Spinal cord (tissue), 10 donors: ENCODE data around the gene ALOX5. TPM values are rescaled to one million over a fixed set of nuclear protein-coding genes. Genes with fewer than 3 reads are reported as not detected.

Source experiments
- DNase-seq, 6 donors: peaks; one replicate each; pipeline versions ENCODE4 v3.0.0 to v3.0.0-alpha.2; 2013 to 2015; ENCODE audit warnings: low spot score in 6 of 6, low read depth in 4 of 6
- H3K27ac ChIP-seq: one replicate; pipeline ENCODE4 v1.5.1; 2013; ENCODE audit warnings: low read depth, low read length, control low read depth
- H3K27me3 ChIP-seq: one replicate; pipeline ENCODE4 v1.6.1; 2013; ENCODE audit warnings: low read length; ENCODE audit not compliant: control insufficient read depth, insufficient read depth
- H3K36me3 ChIP-seq: one replicate; pipeline ENCODE4 v1.6.1; 2013; ENCODE audit warnings: low read length; ENCODE audit not compliant: control insufficient read depth, insufficient read depth
- H3K4me1 ChIP-seq: one replicate; pipeline ENCODE4 v1.6.1; 2013; ENCODE audit warnings: low read length; ENCODE audit not compliant: control insufficient read depth, insufficient read depth
- H3K4me3 ChIP-seq: one replicate; pipeline ENCODE4 v1.5.1; 2013; ENCODE audit warnings: low read depth, low read length, control low read depth
- H3K9me3 ChIP-seq: one replicate; pipeline ENCODE4 v1.6.1; 2013; ENCODE audit warnings: low read length; ENCODE audit not compliant: control insufficient read depth, insufficient read depth
- WGBS: methylation state at CpG from one replicate; pipeline ENCODE4 v1.1.5; 2013; ENCODE audit warnings: missing lambda C conversion rate; ENCODE audit not compliant: insufficient coverage; 5-methylcytosine and 5-hydroxymethylcytosine counted together
- polyA plus RNA-seq, 2 donors: library from polyadenylated mRNA; unstranded; fragments of 120-200 nt; gene quantifications; one replicate each; pipeline ENCODE4 v1.2.1, GENCODE V29; 2013; ENCODE audit not compliant: insufficient read length in 2 of 2
- total RNA-seq, 2 donors: library from RNA; depleted of rRNA in 1 of 2; stranded (reverse); fragments of 120-200 nt in 1 of 2; fragments of >200 nt in 1 of 2; gene quantifications; one replicate each; pipeline versions ENCODE4 v1.2.3 to v1.2.4, GENCODE V29; 2013 to 2014
- donor health status: healthy.

ALOX5 gene
- total and polyA plus RNA-seq, 4 donors, result 2.1 to 9.3 (median 4.2) TPM

GRCh38 chr10:45446858-45447257 is 72.8 kb downstream of the ALOX5 start:
- Histone ChIP-seq H3K27me3 (no peaks in the 10 kb centered on the region), H3K27ac (no peak overlapping the region), H3K4me3 (no peak overlapping the region), H3K4me1 (peaks cover 10% of the 10 kb centered on the region), H3K9me3 (no peaks in the 10 kb centered on the region), H3K36me3 (peaks cover 18% of the 10 kb centered on the region)
- no CpG with 5 or more reads among the region's 7 CpGs for WGBS
- no peak for DNase-seq

- Histone ChIP-seq H3K4me3 (no peak overlapping the region), H3K27me3 (no peaks in the 10 kb centered on the region), H3K27ac (no peak overlapping the region), H3K9me3 (no peaks in the 10 kb centered on the region), H3K36me3 (peaks cover 18% of the 10 kb centered on the region), H3K4me1 (peaks cover 10% of the 10 kb centered on the region)
- peak in 1 of 6 donors; percentile 31 for DNase-seq
- 36% methylated on average over 2 of the region's 2 CpGs for WGBS
These were observed 73.4 kb downstream of the ALOX5 start for GRCh38 chr10:45447416-45447815.

DNA sequence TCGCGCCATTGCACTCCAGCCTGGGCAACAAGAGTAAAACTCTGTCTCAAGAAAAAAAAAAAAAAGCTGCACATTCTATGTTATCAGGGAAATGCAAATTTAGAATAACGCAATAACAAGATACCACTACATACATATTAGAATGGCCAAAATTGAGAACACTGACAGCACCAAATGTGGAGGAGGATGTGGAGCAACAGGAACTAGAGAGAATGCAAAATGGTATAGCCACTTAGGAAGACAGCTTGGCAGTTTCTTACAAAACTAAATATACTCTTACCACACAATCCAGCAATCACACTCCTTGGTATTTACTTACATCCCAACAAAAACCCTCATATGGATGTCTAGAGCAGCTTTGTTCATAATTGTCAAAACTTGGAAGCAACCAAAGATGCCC is 76.8 kb downstream of the ALOX5 start:
- Histone ChIP-seq H3K36me3 (peaks cover 7% of the 10 kb centered on the region), H3K27me3 (no peaks in the 10 kb centered on the region), H3K4me3 (no peak overlapping the region), H3K9me3 (no peaks in the 10 kb centered on the region), H3K4me1 (peaks cover 24% of the 10 kb centered on the region), H3K27ac (no peak overlapping the region)
- DNase-seq, result no peak
- WGBS, result no CpG with 5 or more reads among the region's 3 CpGs

GRCh38 chr10:45451407-45451806 is 77.4 kb downstream of the ALOX5 start:
- no peak overlapping the region for H3K27ac ChIP-seq
- no peak overlapping the region for H3K4me3 ChIP-seq
- no peaks in the 10 kb centered on the region for H3K27me3 ChIP-seq
- peaks cover 8% of the 10 kb centered on the region for H3K36me3 ChIP-seq
- DNase-seq, result no peak
- H3K4me1 ChIP-seq, result peaks cover 24% of the 10 kb centered on the region
- WGBS, result 90% methylated on average over 3 of the region's 3 CpGs
- H3K9me3 ChIP-seq, result no peaks in the 10 kb centered on the region

- Histone ChIP-seq H3K27ac (no peak overlapping the region), H3K27me3 (no peaks in the 10 kb centered on the region), H3K36me3 (peaks cover 14% of the 10 kb centered on the region), H3K4me3 (no peak overlapping the region), H3K9me3 (no peaks in the 10 kb centered on the region), H3K4me1 (peaks cover 27% of the 10 kb centered on the region)
- no peak for DNase-seq
These were observed 78.3 kb downstream of the ALOX5 start for GRCh38 chr10:45452268-45452667.

DNA sequence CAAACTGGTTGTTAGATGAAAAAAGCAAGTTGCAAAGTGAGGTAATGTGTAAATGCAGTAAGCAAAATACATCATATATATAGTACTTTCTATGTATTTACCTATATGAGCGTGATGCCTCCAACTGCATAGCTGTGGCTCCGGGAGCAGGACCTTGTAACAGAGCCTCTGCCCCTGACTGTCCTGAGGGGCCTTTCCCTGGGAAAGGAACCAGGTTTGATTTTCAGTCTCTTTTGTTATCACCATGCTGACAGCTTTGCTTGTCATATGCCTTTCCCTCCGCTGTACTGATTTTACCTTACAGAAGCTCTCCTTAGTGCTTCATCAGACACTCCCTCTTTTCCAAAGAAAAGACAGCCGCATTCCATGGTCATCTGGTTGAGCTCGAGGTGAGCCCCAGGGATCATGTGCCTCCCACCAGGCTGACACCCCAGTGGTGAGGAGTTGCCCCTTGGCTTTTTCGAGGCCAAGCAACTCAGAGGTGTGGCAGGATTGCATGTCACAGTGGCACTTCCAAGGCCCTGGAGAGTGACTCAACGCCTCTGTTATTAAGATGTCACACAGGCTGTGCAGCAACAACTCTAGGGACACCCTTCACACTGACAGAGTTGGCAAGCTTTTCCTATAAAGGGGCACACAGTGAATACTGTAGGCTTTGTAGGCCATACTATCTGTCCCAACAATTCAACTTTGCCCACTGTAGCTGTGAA is 78.9 kb downstream of the ALOX5 start:
- H3K4me1 ChIP-seq, result peaks cover 27% of the 10 kb centered on the region
- no peak overlapping the region for H3K27ac ChIP-seq
- 80% methylated on average over 5 of the region's 7 CpGs for WGBS
- no peak for DNase-seq
- H3K36me3 ChIP-seq, result peaks cover 19% of the 10 kb centered on the region
- no peak overlapping the region for H3K4me3 ChIP-seq
- H3K9me3 ChIP-seq, result no peaks in the 10 kb centered on the region
- no peaks in the 10 kb centered on the region for H3K27me3 ChIP-seq

DNA sequence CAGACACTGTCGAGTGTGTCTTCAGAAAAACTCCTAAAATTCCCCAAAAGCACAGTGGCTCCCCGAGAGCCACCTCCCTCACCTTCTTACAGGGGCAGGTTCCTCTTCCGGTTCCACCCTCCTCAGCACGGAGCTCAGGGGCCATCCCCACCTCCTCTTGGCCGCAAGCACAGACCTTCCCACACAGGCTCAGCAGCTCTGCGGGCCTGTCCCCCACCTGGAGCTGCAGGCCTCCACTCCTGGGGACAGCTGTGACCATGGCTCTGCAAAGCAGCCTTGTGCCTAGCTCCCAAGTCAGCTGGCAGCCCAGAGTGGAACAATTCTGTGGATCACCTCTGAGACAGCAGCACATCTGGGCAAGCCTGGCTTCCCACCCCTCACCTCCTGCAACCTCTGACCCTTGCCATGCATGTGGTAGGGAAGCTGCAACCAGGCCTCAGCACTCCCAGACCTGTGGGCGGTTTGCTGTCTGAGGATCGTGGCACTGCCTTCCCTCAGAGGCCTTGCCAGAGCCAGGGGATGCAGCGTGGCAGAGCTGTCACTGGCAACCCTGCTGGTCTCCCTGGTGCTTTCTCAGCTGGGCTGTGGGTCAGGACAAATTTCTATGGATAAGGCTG is 79.7 kb downstream of the ALOX5 start:
- no peak for DNase-seq
- Histone ChIP-seq H3K4me3 (no peak overlapping the region), H3K4me1 (peaks cover 27% of the 10 kb centered on the region), H3K27me3 (no peaks in the 10 kb centered on the region), H3K27ac (no peak overlapping the region), H3K36me3 (peaks cover 23% of the 10 kb centered on the region), H3K9me3 (no peaks in the 10 kb centered on the region)
- WGBS, result 80% methylated on average over 9 of the region's 9 CpGs

- Histone ChIP-seq H3K4me3 (no peak overlapping the region), H3K4me1 (peaks cover 27% of the 10 kb centered on the region), H3K36me3 (peaks cover 28% of the 10 kb centered on the region), H3K27ac (no peak overlapping the region), H3K27me3 (no peaks in the 10 kb centered on the region), H3K9me3 (no peaks in the 10 kb centered on the region)
- no peak for DNase-seq
- WGBS, result 43% methylated on average over 6 of the region's 9 CpGs
These were observed 80.2 kb downstream of the ALOX5 start for GRCh38 chr10:45454262-45454661.

GRCh38 chr10:45454859-45455258 is 80.8 kb downstream of the ALOX5 start:
- Histone ChIP-seq H3K4me3 (no peak overlapping the region), H3K36me3 (peaks cover 30% of the 10 kb centered on the region), H3K4me1 (peaks cover 27% of the 10 kb centered on the region), H3K27me3 (no peaks in the 10 kb centered on the region), H3K9me3 (no peaks in the 10 kb centered on the region), H3K27ac (no peak overlapping the region)
- DNase-seq, result no peak
- WGBS, result 33% methylated on average over 3 of the region's 3 CpGs

- Histone ChIP-seq H3K36me3 (peaks cover 35% of the 10 kb centered on the region), H3K27me3 (no peaks in the 10 kb centered on the region), H3K4me3 (no peak overlapping the region), H3K9me3 (no peaks in the 10 kb centered on the region), H3K27ac (no peak overlapping the region), H3K4me1 (peaks cover 27% of the 10 kb centered on the region)
- 95% methylated on average over 6 of the region's 7 CpGs for WGBS
- no peak for DNase-seq
These were observed 82.2 kb downstream of the ALOX5 start for GRCh38 chr10:45456233-45456632.
